GM19438 (cell line): ENCODE data around the gene PDHX.

Experiments used
- ATAC-seq: cut with Tn5 transposase; IDR thresholded peaks from one replicate; pipeline ENCODE4 v1.9.1; 2021; ENCODE audit warnings: low read depth; ENCODE audit not compliant: unreplicated experiment

PDHX gene

GRCh38 chr11:34944692-34945091, 28.3 kb downstream of the PDHX start:
- no peak for ATAC-seq

- no peak for ATAC-seq
Observed at GRCh38 chr11:34948696-34949095, 32.3 kb downstream of the PDHX start.

- no peak for ATAC-seq
Observed at GRCh38 chr11:34953955-34954354, 37.5 kb downstream of the PDHX start.

GRCh38 chr11:34957206-34957605, 40.8 kb downstream of the PDHX start:
- no peak for ATAC-seq

GRCh38 chr11:34957606-34958005, 41.2 kb downstream of the PDHX start:
- no peak for ATAC-seq

GRCh38 chr11:34959770-34960169, 43.4 kb downstream of the PDHX start:
- no peak for ATAC-seq

GRCh38 chr11:34960277-34960676, 43.9 kb downstream of the PDHX start:
- no peak for ATAC-seq

- no peak for ATAC-seq
Observed at GRCh38 chr11:34962034-34962433, 45.6 kb downstream of the PDHX start.

GRCh38 chr11:34963351-34963750, 46.9 kb downstream of the PDHX start:
- ATAC-seq, result no peak

GRCh38 chr11:34964610-34965331, 48.4 kb downstream of the PDHX start:
- no peak for ATAC-seq

GRCh38 chr11:34968862-34969261, 52.4 kb downstream of the PDHX start:
- ATAC-seq, result no peak

- no peak for ATAC-seq
Observed at GRCh38 chr11:34970033-34970432, 53.6 kb downstream of the PDHX start.

- ATAC-seq, result no peak
Observed at GRCh38 chr11:34970480-34970879, 54.1 kb downstream of the PDHX start.

GRCh38 chr11:34971928-34972327, 55.5 kb downstream of the PDHX start:
- ATAC-seq, result no peak

GRCh38 chr11:34972366-34972765, 55.9 kb downstream of the PDHX start:
- ATAC-seq, result no peak

- no peak for ATAC-seq
Observed at GRCh38 chr11:34972892-34973291, 56.5 kb downstream of the PDHX start.

GRCh38 chr11:34975482-34975881, 59.1 kb downstream of the PDHX start:
- no peak for ATAC-seq

- no peak for ATAC-seq
Observed at GRCh38 chr11:34976496-34977088, 60.2 kb downstream of the PDHX start.

GRCh38 chr11:34977089-34977912, 60.9 kb downstream of the PDHX start:
- no peak for ATAC-seq

GRCh38 chr11:34978236-34979191, 62.1 kb downstream of the PDHX start:
- no peak for ATAC-seq
